Keratinocyte (primary cell): ENCODE data around the gene KLHDC7A. TPM values are rescaled to one million over a fixed set of nuclear protein-coding genes. Genes with fewer than 3 reads are reported as not detected.

Experiments
- DNase-seq: peaks from one replicate; pipeline ENCODE4 v3.0.0-alpha.2; 2011; ENCODE audit warnings: low read depth, missing footprints, low spot score
- FAIRE-seq: peaks from 2 replicates; lab custom pipeline; 2011; peaks lifted over from hg19 to GRCh38; lab: Jason Lieb, UNC
- H2AFZ ChIP-seq: 2 replicates; pipeline ENCODE4 v1.6.0; 2012; ENCODE audit warnings: low read length, control low read depth, inconsistent platforms; ENCODE audit not compliant: control insufficient read depth
- H3K27ac ChIP-seq: 2 replicates; pipeline ENCODE4 v1.5.1; 2011; ENCODE audit warnings: low read length; ENCODE audit not compliant: control insufficient read depth, insufficient read depth
- H3K27me3 ChIP-seq: 3 replicates; pipeline ENCODE4 v1.6.0; 2011; ENCODE audit warnings: low read length; ENCODE audit not compliant: control insufficient read depth, insufficient read depth; ENCODE audit errors: extremely low read depth
- H3K36me3 ChIP-seq, 2 experiments: 2 replicates in 1 of 2; 3 replicates in 1 of 2; pipeline ENCODE4 v1.5.1; 2011; ENCODE audit warnings: low read length in 2 of 2, mild to moderate bottlenecking in 1 of 2; ENCODE audit not compliant: control insufficient read depth in 2 of 2, insufficient read depth in 2 of 2; ENCODE audit errors: extremely low read depth in 1 of 2
- H3K4me1 ChIP-seq: 3 replicates; pipeline ENCODE4 v1.5.1; 2011; ENCODE audit warnings: low read length; ENCODE audit not compliant: control insufficient read depth, insufficient read depth; ENCODE audit errors: extremely low read depth
- H3K4me2 ChIP-seq: 3 replicates; pipeline ENCODE4 v1.6.0; 2011; ENCODE audit warnings: low read depth, low read length; ENCODE audit not compliant: control insufficient read depth, insufficient read depth; ENCODE audit errors: extremely low read depth
- H3K4me3 ChIP-seq, 3 experiments: fragments of 200-600 bp in 1 of 3; sonication (generic) in 1 of 3; 2 replicates in 2 of 3; 3 replicates in 1 of 3; pipeline ENCODE4 v1.5.1; 2011 to 2016; ENCODE audit warnings: low read length in 3 of 3, mild to moderate bottlenecking in 3 of 3, control low read depth in 2 of 3, inconsistent platforms in 1 of 3, low read depth in 1 of 3, mixed read lengths in 1 of 3, mixed run types in 1 of 3, moderate library complexity in 1 of 3; ENCODE audit not compliant: control insufficient read depth in 2 of 3, insufficient read depth in 2 of 3; ENCODE audit errors: extremely low read depth in 1 of 3
- H3K79me2 ChIP-seq: 2 replicates; pipeline ENCODE4 v1.6.0; 2012; ENCODE audit warnings: low read length; ENCODE audit not compliant: control insufficient read depth, insufficient read depth
- H3K9ac ChIP-seq: 3 replicates; pipeline ENCODE4 v1.6.0; 2011; ENCODE audit warnings: low read length; ENCODE audit not compliant: control insufficient read depth, insufficient read depth; ENCODE audit errors: extremely low read depth
- H3K9me1 ChIP-seq: 3 replicates; pipeline ENCODE4 v1.6.0; 2011; ENCODE audit warnings: low read length; ENCODE audit not compliant: control insufficient read depth, insufficient read depth; ENCODE audit errors: extremely low read depth
- H3K9me3 ChIP-seq: 2 replicates; pipeline ENCODE4 v1.5.1; 2012; ENCODE audit warnings: low read depth, low read length; ENCODE audit not compliant: control insufficient read depth
- H4K20me1 ChIP-seq: 3 replicates; pipeline ENCODE4 v1.6.0; 2011; ENCODE audit warnings: low read length; ENCODE audit not compliant: control insufficient read depth, insufficient read depth; ENCODE audit errors: extremely low read depth
- EZH2 ChIP-seq: IDR thresholded peaks from one replicate; pipeline ENCODE4 v1.6.1; 2012; ENCODE audit warnings: inconsistent platforms, mild to moderate bottlenecking, low read length, moderate library complexity
- dilution Hi-C: fragments of 300-500 bp; cut with MboI; formaldehyde crosslinking; loops from one replicate; pipeline ENCODE4 v1.7.0; 2020; ENCODE audit warnings: low sequenced_read_pairs; ENCODE audit not compliant: extremely low pct_ligation_motif_present
- polyA plus RNA-seq, 5 experiments: library from polyadenylated mRNA; depleted of rRNA in 3 of 5; stranded (reverse) in 3 of 5; stranded (forward) in 1 of 5; unstranded in 1 of 5; fragments of >200 nt; gene quantifications; 1 replicate in 1 of 5; 2 replicates in 3 of 5; 3 replicates in 1 of 5; pipeline versions ENCODE4 v1.2.1 to v1.2.3, GENCODE V29; 2011 to 2012; ENCODE audit warnings: missing spikeins in 2 of 5, low read depth in 1 of 5, low replicate concordance in 1 of 5
- TF ChIP-seq, protein P1 (sequence below), 3 experiments: IDR thresholded peaks in 1 of 3; conservative IDR thresholded peaks in 1 of 3; optimal IDR thresholded peaks in 1 of 3; 2 replicates in 2 of 3; 3 replicates in 1 of 3; pipeline versions ENCODE3 to v1.5.1; 2011; ENCODE audit warnings: low read length in 3 of 3, mild to moderate bottlenecking in 3 of 3, moderate library complexity in 2 of 3, control low read depth in 1 of 3, inconsistent platforms in 1 of 3; ENCODE audit not compliant: insufficient read depth in 2 of 3; ENCODE audit errors: extremely low read depth in 1 of 3

KLHDC7A gene
- polyA plus RNA-seq, 1 donor (not counting 4 experiments of a cell fraction or from before 2014, with no cell fraction given): not detected

- DNase-seq: no peak
- Histone ChIP-seq H3K27ac (no peak overlapping the region), H3K9me3 (no peaks in the 10 kb centered on the region), H3K4me3 (no peak overlapping the region), H3K79me2 (no peaks in the 10 kb centered on the region), H4K20me1 (no peaks in the 10 kb centered on the region), H3K4me2 (no peak overlapping the region), H2AFZ (no peak overlapping the region), H3K9me1 (no peaks in the 10 kb centered on the region), H3K36me3 (no peaks in the 10 kb centered on the region), H3K9ac (no peak overlapping the region), H3K4me1 (no peaks in the 10 kb centered on the region), H3K27me3 (no peaks in the 10 kb centered on the region)
- dilution Hi-C loops: no loop called here
- no peak for TF ChIP-seq EZH2
- TF ChIP-seq, protein P1, sequence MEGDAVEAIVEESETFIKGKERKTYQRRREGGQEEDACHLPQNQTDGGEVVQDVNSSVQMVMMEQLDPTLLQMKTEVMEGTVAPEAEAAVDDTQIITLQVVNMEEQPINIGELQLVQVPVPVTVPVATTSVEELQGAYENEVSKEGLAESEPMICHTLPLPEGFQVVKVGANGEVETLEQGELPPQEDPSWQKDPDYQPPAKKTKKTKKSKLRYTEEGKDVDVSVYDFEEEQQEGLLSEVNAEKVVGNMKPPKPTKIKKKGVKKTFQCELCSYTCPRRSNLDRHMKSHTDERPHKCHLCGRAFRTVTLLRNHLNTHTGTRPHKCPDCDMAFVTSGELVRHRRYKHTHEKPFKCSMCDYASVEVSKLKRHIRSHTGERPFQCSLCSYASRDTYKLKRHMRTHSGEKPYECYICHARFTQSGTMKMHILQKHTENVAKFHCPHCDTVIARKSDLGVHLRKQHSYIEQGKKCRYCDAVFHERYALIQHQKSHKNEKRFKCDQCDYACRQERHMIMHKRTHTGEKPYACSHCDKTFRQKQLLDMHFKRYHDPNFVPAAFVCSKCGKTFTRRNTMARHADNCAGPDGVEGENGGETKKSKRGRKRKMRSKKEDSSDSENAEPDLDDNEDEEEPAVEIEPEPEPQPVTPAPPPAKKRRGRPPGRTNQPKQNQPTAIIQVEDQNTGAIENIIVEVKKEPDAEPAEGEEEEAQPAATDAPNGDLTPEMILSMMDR (optimal IDR thresholded peaks at IDR 0.05 in 1 of 3, IDR thresholded peaks at IDR 0.05 in 1 of 3, conservative IDR thresholded peaks at IDR 0.05 in 1 of 3; ENCODE audit: extremely low read depth in 1 of 3, insufficient read depth in 2 of 3, low read length in 3 of 3): no peak
- FAIRE-seq: no peak
These were observed 23.9 kb downstream of the KLHDC7A start for GRCh38 chr1:18504609-18505008.

DNA sequence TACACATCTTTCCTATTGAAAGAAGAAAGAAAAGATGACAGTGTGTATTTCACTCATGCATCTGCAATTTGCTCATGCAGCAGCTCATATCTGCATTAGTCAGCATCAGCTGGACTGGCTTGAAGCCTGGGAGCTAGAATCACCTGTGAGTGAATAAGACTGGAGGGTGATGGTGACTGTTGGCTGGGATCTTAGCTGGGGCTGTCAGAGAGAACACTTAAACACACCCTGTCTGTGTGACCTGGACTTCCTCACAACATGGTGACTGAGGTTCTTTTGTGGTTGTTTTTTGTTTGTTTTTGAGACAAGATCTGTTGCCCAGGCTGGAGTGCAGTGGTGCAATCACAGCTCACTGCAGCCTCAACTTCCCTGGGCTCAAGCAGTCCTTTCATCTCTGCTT is 24.9 kb downstream of the KLHDC7A start:
- no peaks in the 10 kb centered on the region for H3K9me3 ChIP-seq
- H3K4me2 ChIP-seq: no peak overlapping the region
- H3K4me1 ChIP-seq: no peaks in the 10 kb centered on the region
- TF ChIP-seq, protein P1 (optimal IDR thresholded peaks at IDR 0.05 in 1 of 3, IDR thresholded peaks at IDR 0.05 in 1 of 3, conservative IDR thresholded peaks at IDR 0.05 in 1 of 3; ENCODE audit: extremely low read depth in 1 of 3, insufficient read depth in 2 of 3, low read length in 3 of 3): no peak
- no peak for TF ChIP-seq EZH2
- H3K9ac ChIP-seq: no peak overlapping the region
- DNase-seq (no peak), FAIRE-seq (no peak)
- H3K79me2 ChIP-seq: no peaks in the 10 kb centered on the region
- no peaks in the 10 kb centered on the region for H3K36me3 ChIP-seq
- no peak overlapping the region for H2AFZ ChIP-seq
- no peaks in the 10 kb centered on the region for H4K20me1 ChIP-seq
- no peak overlapping the region for H3K4me3 ChIP-seq
- no peak overlapping the region for H3K27ac ChIP-seq
- no peaks in the 10 kb centered on the region for H3K27me3 ChIP-seq
- dilution Hi-C loops: no loop called here
- H3K9me1 ChIP-seq: no peaks in the 10 kb centered on the region
